GM19452 (cell line): ENCODE measurements around the gene ZNF226.
A peak's percentile ranks its signal among the peaks of the same experiment; 100 is the strongest.
"Not testable (repeated sequence)": the region's sequence is repeated elsewhere in the genome, so short reads cannot be mapped to it uniquely, and the experiment has no call there.

Source experiments
- ATAC-seq: cut with Tn5 transposase; IDR thresholded peaks from one replicate; pipeline ENCODE4 v1.9.1; 2021; ENCODE audit not compliant: unreplicated experiment

ZNF226 gene

GRCh38 chr19:44207126-44207803 is 42.4 kb downstream of the ZNF226 start:
- ATAC-seq = peak; percentile 84

DNA sequence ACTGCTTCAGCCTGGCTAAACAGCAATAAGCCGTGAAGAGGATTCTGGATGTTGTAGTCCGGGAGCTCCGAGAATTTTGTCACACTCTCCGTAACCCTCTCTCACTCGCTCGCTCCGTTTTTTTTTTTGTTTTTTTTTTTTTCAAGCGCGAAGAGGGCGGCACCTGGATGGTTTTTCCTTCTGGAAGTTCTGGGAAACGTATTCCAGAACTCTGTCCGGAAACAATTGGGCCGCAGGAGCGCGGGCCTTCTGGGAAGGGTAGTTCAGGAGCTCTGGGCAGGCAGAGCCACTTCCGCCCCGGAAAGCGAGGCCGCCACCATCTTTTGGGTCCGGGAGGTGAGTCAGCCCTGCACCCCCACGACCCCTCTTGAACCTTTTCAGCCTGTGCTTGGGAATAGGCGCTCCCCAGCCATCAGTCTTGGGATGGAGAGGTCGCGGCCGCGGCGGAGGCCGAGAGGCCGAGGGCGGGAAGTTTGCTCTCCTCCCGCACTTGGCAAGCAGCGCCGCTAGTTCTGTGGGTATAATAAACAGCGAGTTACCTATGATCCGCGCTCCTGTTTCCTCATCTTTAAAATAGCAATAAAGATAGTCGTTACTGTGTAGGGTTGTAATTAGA is 47.5 kb downstream of the ZNF226 start, which contains the start of gene ZNF227:
Gene ZNF227, plus strand, starts transcription at position 283 of the 616 bp plus-strand sequence. CDS start 5,261 bp downstream, outside the sequence.
- peak; percentile 94 for ATAC-seq

- no peak for ATAC-seq
These were observed 48.0 kb downstream of the ZNF226 start for GRCh38 chr19:44212866-44213346.

- not testable (repeated sequence) for ATAC-seq
These were observed 55.0 kb downstream of the ZNF226 start for GRCh38 chr19:44219926-44220325.

GRCh38 chr19:44220761-44221160 is 55.9 kb downstream of the ZNF226 start:
- ATAC-seq = not testable (repeated sequence)

DNA sequence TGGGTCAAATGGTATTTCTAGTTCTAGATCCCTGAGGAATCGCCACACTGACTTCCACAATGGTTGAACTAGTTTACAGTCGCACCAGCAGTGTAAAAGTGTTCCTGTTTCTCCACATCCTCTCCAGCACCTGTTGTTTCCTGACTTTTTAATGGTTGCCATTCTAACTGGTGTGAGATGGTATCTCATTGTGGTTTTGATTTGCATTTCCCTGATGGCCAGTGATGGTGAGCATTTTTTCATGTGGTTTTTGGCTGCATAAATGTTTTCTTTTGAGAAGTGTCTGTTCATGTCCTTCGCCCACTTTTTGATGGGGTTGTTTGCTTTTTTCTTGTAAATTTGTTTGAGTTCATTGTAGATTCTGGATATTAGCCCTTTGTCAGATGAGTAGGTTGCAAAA is 56.4 kb downstream of the ZNF226 start:
- ATAC-seq = not testable (repeated sequence)
